K562 (cell line): ENCODE results near the gene ASB15. TPM values are rescaled to one million over a fixed set of nuclear protein-coding genes. Genes with fewer than 3 reads are reported as not detected.

Experiments used
- CBX8 ChIP-seq: fragments of 200-600 bp; sonication (generic); IDR thresholded peaks from 2 replicates; pipeline ENCODE4 v1.6.1; 2012; ENCODE audit warnings: borderline replicate concordance, mixed run types, low read depth, mild to moderate bottlenecking, moderate library complexity, mixed read lengths, low read length, control low read depth, inconsistent platforms; ENCODE audit not compliant: poor library complexity, severe bottlenecking; ENCODE audit errors: extremely low read depth
- CHD4 ChIP-seq: fragments of 200-600 bp; sonication (generic); IDR thresholded peaks from 3 replicates; pipeline ENCODE4 v1.6.1; 2012; ENCODE audit warnings: low read depth, mild to moderate bottlenecking, mixed read lengths, low read length, inconsistent platforms; ENCODE audit not compliant: insufficient read depth, insufficient replicate concordance, poor library complexity, severe bottlenecking
- E4F1 ChIP-seq: fragments of 250-450 bp; sonication (Bioruptor Pico); IDR thresholded peaks from 2 replicates; pipeline ENCODE4 v1.5.0; 2021; ENCODE audit warnings: mild to moderate bottlenecking, borderline replicate concordance
- GTF2F1 ChIP-seq: IDR thresholded peaks from 2 replicates; pipeline ENCODE4 v1.6.1; 2011; ENCODE audit warnings: low read depth, low read length, improper control_type of control experiment
- ILK ChIP-seq: fragments of 450-650 bp; IDR thresholded peaks from 2 replicates; pipeline ENCODE4 v1.6.1; 2016; ENCODE audit warnings: missing genetic modification characterization, low read depth, mild to moderate bottlenecking, missing compliant biosample characterization, moderate library complexity, borderline replicate concordance
- MCM5 ChIP-seq: fragments of 450-650 bp; IDR thresholded peaks from 2 replicates; pipeline ENCODE4 v1.6.1; 2016; ENCODE audit warnings: low read depth
- NUFIP1 ChIP-seq: fragments of 450-650 bp; IDR thresholded peaks from 2 replicates; pipeline ENCODE4 v1.6.1; 2018; ENCODE audit not compliant: partially characterized antibody
- POLR2AphosphoS5 ChIP-seq: IDR thresholded peaks from 2 replicates; pipeline ENCODE4 v1.6.1; 2011; ENCODE audit warnings: mild to moderate bottlenecking, low read depth, low read length, moderate library complexity; ENCODE audit not compliant: control insufficient read depth, insufficient read depth
- RAD51 ChIP-seq: fragments of 450-650 bp; IDR thresholded peaks from 2 replicates; pipeline ENCODE4 v1.7.1; 2016; ENCODE audit warnings: low read depth, mild to moderate bottlenecking, borderline replicate concordance
- SMAD2 ChIP-seq: fragments of 150-350 bp; IDR thresholded peaks from 2 replicates; pipeline ENCODE4 v1.6.1; 2014; ENCODE audit warnings: low read depth, mild to moderate bottlenecking, low read length
- TAF1 ChIP-seq: IDR thresholded peaks from 2 replicates; pipeline ENCODE4 v1.6.1; 2011; ENCODE audit warnings: mild to moderate bottlenecking, low read length, moderate library complexity; ENCODE audit not compliant: insufficient read depth, control insufficient read depth, severe bottlenecking; ENCODE audit errors: extremely low read depth
- ZBED1 ChIP-seq: IDR thresholded peaks from 2 replicates; pipeline ENCODE4 v1.6.1; 2014
- ZBTB7A ChIP-seq: IDR thresholded peaks from 2 replicates; pipeline ENCODE4 v1.6.1; 2011; ENCODE audit warnings: low read depth, mild to moderate bottlenecking, low read length, moderate library complexity, borderline replicate concordance; ENCODE audit not compliant: control insufficient read depth
- ZNF282 ChIP-seq: sonication (generic); formaldehyde crosslinking; IDR thresholded peaks from 2 replicates; pipeline ENCODE4 v1.8.1; 2023; ENCODE audit warnings: missing genetic modification reagents
- polyA plus RNA-seq, 8 experiments: library from polyadenylated mRNA; depleted of rRNA in 4 of 8; stranded (reverse) in 5 of 8; unstranded in 3 of 8; fragments of >200 nt; fragmentation: Nextera tagmentation in 2 of 8; fragmentation: Illumina TruSeq in 1 of 8; extraction: Ambion mirVana in 2 of 8; extraction: Trizol in 1 of 8; gene quantifications; 2 replicates each; pipeline versions ENCODE4 v1.2.1 to v1.2.3, GENCODE V29; 2011 to 2014; ENCODE audit warnings: inconsistent platforms in 1 of 8, missing spikeins in 1 of 8
- total RNA-seq, 7 experiments: library from RNA; depleted of rRNA in 6 of 7; stranded (reverse); fragments of >200 nt in 6 of 7; fragmentation: Illumina TruSeq in 2 of 7; extraction: Trizol in 2 of 7; gene quantifications; 2 replicates each; pipeline versions ENCODE4 v1.2.1 to v1.2.3, GENCODE V29; 2011 to 2021; ENCODE audit warnings: low replicate concordance in 1 of 7
- TF ChIP-seq, protein P1 (sequence below), 2 experiments: IDR thresholded peaks; 2 replicates each; pipeline ENCODE4 v1.6.1; 2012; ENCODE audit warnings: improper control_type of control experiment in 2 of 2, low read depth in 2 of 2, low read length in 2 of 2, borderline replicate concordance in 1 of 2
- TF ChIP-seq, protein P2 (sequence below): fragments of 150-350 bp; IDR thresholded peaks from 2 replicates; pipeline ENCODE4 v1.6.1; 2014; ENCODE audit warnings: low read depth, mild to moderate bottlenecking, low read length, borderline replicate concordance
- TF ChIP-seq, protein P3 (sequence below): IDR thresholded peaks from 2 replicates; pipeline ENCODE4 v1.6.1; 2011; ENCODE audit not compliant: insufficient read length; ENCODE audit errors: extremely low read depth

The ASB15 gene
- total and polyA plus RNA-seq, 9 of the 15 experiments (the other 6 are each of a cell fraction or from before 2014, with no cell fraction given): 0.03 to 0.14 (median 0.04) TPM; not detected in 3

GRCh38 chr7:123682690-123683089, 81.1 kb downstream of the ASB15 start (continued):
- no peak for TF ChIP-seq E4F1 (CRISPR knock-in tag)
- TF ChIP-seq MCM5: no peak
- no peak for TF ChIP-seq ZBED1
- TF ChIP-seq ZBTB7A: no peak
- TF ChIP-seq ZNF282 (CRISPR knock-in tag): no peak
- no peak for TF ChIP-seq GTF2F1
- no peak for TF ChIP-seq POLR2AphosphoS5
- TF ChIP-seq, protein P1, sequence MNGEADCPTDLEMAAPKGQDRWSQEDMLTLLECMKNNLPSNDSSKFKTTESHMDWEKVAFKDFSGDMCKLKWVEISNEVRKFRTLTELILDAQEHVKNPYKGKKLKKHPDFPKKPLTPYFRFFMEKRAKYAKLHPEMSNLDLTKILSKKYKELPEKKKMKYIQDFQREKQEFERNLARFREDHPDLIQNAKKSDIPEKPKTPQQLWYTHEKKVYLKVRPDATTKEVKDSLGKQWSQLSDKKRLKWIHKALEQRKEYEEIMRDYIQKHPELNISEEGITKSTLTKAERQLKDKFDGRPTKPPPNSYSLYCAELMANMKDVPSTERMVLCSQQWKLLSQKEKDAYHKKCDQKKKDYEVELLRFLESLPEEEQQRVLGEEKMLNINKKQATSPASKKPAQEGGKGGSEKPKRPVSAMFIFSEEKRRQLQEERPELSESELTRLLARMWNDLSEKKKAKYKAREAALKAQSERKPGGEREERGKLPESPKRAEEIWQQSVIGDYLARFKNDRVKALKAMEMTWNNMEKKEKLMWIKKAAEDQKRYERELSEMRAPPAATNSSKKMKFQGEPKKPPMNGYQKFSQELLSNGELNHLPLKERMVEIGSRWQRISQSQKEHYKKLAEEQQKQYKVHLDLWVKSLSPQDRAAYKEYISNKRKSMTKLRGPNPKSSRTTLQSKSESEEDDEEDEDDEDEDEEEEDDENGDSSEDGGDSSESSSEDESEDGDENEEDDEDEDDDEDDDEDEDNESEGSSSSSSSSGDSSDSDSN (IDR thresholded peaks at IDR 0.05; ENCODE audit: borderline replicate concordance in 1 of 2, low read depth in 2 of 2, low read length in 2 of 2): no peak
- no peak for TF ChIP-seq CHD4
- TF ChIP-seq SMAD2: no peak
- TF ChIP-seq RAD51: no peak
- no peak for TF ChIP-seq TAF1
- no peak for TF ChIP-seq NUFIP1
- no peak for TF ChIP-seq ILK
- TF ChIP-seq, protein P2, sequence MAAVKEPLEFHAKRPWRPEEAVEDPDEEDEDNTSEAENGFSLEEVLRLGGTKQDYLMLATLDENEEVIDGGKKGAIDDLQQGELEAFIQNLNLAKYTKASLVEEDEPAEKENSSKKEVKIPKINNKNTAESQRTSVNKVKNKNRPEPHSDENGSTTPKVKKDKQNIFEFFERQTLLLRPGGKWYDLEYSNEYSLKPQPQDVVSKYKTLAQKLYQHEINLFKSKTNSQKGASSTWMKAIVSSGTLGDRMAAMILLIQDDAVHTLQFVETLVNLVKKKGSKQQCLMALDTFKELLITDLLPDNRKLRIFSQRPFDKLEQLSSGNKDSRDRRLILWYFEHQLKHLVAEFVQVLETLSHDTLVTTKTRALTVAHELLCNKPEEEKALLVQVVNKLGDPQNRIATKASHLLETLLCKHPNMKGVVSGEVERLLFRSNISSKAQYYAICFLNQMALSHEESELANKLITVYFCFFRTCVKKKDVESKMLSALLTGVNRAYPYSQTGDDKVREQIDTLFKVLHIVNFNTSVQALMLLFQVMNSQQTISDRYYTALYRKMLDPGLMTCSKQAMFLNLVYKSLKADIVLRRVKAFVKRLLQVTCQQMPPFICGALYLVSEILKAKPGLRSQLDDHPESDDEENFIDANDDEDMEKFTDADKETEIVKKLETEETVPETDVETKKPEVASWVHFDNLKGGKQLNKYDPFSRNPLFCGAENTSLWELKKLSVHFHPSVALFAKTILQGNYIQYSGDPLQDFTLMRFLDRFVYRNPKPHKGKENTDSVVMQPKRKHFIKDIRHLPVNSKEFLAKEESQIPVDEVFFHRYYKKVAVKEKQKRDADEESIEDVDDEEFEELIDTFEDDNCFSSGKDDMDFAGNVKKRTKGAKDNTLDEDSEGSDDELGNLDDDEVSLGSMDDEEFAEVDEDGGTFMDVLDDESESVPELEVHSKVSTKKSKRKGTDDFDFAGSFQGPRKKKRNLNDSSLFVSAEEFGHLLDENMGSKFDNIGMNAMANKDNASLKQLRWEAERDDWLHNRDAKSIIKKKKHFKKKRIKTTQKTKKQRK: no peak
- TF ChIP-seq CBX8: no peak
- TF ChIP-seq, protein P3, sequence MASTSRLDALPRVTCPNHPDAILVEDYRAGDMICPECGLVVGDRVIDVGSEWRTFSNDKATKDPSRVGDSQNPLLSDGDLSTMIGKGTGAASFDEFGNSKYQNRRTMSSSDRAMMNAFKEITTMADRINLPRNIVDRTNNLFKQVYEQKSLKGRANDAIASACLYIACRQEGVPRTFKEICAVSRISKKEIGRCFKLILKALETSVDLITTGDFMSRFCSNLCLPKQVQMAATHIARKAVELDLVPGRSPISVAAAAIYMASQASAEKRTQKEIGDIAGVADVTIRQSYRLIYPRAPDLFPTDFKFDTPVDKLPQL: no peak
